Stimulated activated CD4-positive, alpha-beta T cell treated with anti-CD3 and anti-CD28 coated beads, TNF-alpha, amount 100 ng/mL, for 48 hours (primary cell): ENCODE measurements around the gene GRIK5.
"Not testable (repeated sequence)": the region's sequence is repeated elsewhere in the genome, so short reads cannot be mapped to it uniquely, and the experiment has no call there.

Experiments
- DNase-seq, 3 donors: peaks; one replicate each; pipeline ENCODE4 v3.0.0-alpha.2; 2020; ENCODE audit warnings: low read depth in 3 of 3

Gene GRIK5

DNA sequence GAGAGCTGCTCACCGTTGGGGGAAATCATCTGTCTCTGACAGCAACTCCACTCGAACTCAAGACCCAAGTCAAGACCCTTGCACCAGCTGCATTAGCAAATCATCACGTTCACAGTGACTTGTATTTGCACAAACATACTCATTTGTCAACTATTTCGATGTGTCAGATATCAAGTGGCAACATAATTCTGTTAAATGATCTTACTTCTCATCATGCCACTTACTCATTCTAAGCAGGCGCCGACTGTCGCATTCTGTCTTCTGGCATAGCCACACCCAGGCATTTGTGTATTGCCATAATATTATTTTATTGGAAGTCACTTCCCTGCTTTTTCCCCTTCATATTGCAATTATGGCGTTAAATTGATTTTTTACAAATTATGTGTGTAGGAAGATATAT lies 53.0 kb downstream of the GRIK5 start:
- DNase-seq = no peak

- not testable (repeated sequence) for DNase-seq
These were observed 57.3 kb downstream of the GRIK5 start for GRCh38 chr19:42012747-42013146.

DNA sequence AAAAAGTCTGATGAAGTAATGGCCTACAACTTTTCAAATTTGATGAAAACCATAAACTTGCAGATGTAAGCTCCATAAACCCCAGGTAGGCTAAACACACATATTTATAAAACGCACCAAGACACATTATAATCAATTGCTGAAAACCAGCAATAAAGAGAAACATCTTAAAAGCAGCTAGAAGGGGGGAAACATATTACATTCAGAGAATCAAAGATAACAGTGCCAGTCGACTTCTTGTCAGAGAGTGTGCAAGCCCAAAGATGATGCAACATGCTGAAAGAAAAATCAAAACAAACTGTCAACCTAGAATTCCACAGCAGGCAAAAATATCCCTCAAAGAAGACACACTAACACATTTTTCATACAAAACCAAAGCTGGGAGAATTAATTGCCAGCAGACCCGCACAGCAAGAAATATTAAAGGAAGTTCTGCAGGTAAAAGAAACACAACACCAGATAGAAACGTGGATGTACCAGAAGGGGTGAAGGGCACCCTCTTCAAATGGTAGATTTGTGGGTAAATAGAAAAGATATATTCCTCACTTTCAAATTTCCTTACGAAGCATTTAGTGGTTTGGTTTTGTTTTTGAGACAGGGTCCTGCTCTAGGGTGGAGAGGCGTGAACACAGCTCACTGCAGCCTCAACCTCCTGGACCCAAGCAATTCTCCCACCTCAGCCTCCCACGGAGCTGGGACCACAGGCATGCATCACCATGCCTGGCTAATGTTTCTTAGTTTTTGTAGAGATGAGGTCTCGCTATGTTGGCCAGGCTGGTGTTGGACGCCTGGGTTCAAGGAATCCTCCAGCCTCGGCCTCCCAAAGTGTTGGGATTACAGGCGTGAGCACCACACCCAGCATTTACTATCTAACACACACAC lies 59.5 kb downstream of the GRIK5 start:
- no peak for DNase-seq

DNA sequence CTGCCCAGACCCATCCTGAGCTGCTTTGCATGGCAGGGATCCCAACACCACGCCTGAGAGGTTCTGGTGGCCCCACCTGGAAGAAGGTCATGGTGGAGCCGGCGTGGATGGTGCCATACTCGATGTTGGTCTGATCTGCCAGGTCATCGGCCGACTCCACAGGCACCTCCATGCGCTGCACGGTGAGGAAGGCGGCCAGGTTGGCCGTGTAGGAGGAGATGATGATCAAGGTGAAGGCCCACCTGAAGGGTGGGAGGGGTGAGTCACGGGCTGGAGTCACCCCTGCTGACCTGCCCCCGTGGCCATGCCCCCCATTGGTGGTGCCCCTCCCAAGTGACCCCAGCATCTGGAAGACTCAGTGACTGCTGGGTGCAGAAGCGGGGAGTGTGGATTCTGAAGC lies 63.4 kb downstream of the GRIK5 start:
- no peak for DNase-seq

DNA sequence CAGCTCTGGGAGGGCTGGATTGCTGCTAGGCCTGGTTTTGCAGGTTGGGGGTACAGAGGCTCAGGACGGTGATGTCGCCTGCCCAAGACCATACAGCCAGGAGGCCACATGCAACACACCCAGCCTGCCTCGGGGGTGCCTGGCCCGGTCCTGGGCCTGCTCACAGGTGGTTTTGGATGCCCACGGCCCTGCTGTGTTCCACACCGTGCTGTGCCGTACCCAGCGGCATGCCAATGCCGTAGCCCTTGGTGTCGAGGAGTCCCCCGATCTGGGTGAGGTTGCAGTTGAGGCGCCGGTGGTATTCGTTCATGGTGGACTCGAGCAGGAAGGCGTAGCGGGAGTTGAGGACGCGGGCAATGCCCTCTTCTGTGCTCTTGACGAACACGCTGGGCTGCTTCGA lies 64.5 kb downstream of the GRIK5 start:
- no peak for DNase-seq

DNA sequence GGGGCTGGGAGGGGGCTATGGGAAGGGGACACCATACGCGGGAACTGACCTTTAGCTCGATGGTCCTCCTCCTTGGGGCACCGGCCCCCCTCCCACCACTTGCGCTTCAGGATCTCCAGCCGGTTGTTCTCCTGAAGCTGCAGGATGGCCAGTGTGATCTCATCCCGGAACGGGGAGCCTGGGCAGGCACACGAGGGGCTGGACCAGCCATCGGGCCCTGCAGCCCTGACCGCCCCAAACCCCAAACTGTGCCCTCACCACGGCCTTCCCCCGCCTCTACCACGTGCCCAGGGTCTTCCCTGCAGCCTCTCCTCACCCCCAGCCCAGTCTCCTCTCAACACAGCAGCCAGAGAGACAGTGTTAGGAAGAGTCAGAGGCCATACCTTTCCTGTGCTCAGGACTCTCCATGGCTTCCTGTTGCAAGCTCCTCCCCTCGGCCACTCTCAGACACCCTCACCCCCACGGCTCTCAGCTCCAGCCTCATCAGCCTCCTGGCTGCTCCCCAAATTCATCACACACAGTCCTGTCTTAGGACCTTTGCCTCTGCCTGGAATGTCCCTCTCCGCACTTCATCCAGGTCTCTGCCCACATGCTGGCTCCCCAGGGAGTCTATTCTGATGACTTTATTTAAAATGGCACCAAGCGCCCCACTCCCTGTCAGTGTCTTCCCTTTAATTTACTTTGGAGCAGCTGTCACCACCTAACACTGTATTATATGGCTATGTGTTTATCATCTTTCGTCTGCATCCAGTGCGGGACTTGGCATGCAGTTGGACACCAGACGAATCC lies 66.3 kb downstream of the GRIK5 start:
- no peak for DNase-seq

GRCh38 chr19:41999878-42000208 lies 70.2 kb downstream of the GRIK5 start:
- no peak for DNase-seq

DNA sequence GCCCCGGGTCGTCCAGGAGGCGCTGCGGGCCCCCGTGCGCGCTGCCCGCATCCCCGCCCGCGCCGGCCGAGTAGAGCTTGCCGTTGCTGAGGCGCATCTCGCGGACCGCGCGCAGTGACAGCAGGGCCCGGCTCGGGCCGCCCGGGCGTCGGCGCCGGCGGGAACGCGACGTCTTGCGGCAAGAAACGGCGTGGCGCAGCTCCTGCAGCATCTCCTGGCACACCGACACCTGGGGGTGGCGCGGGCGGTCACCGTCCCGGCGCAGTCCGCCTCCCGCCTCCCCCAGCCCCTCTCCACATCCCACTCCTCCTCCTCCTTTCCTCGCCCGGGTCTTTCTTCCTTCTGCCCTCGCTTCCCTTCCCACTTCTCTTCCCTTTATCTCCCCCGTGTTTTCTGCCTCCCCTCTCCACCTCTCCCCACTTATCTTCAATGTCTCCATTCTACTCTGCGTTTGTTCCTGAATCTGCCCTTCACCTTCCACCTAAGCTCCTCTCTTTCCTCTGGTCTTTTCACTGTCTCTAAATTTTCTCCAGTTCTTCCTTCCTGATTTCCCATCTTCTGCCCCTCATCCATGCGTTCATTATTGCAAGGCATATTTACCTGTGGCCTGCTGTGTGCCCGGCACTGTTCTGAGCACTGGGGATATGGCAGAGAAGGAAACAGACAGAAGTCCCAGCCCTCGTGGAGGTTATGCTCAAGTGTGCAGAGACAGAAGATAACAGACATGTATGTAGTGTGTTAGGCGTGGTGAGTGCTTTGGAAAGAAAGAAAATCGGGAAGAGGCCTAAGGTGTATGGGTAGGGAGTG lies 70.7 kb downstream of the GRIK5 start:
- DNase-seq = no peak

DNA sequence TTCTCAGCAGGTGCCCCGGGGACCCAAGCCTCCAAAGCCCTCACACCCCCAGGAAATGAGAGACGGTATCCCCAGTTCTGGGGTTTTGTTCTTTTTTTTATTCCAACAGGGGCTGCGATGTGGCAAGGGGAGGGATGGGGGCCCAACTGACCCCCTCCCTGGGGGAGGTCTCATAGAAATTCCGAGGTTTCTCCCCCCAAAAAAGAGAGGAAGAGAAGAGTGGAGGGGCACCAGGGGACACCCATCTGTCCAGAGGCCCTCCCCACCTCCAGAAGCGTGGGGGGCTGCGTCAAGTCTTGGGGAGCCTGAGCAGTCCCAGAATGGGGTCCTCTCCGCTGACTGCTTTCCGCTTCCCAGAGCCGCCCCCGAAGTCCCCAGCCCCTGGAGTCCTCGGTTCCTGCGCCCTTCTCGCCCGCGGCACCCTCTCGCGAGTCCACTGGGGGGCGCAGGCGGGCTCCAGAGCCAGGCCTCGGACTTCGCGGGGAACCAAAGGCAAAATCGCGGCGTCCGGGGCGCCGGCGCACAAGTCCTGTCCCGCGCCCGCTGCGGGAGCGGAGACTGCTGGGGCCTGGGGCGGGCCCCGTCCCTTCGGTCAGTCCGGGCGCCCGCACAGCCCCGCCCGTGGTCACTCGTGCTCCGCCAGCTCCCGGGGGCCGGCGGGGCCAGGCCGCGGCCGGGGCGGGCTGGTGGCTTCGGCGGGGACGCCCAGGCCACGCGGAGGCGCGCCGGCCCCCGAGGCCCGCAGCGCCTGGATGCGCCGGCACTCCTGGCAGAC lies 71.6 kb downstream of the GRIK5 start:
- peak in 1 of 3 donors; percentile 58 for DNase-seq

DNA sequence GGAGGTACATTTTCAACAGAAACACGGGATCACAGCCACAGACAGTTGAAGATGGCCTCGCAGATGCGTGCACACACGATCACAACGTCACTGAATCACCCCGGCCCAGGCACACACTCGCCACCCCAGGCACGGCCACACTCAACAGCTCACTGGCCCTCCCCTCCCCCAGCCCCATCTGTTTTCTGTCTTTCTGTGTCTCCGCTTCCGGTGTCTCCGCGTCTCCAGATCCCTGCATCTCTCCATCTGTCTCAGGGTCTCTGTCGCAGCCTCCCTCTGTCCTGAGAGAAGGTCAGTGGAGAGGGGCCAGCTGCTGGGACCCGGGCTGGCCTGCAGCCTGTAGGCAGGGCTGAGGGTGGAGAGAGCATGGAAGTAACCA lies 72.2 kb downstream of the GRIK5 start:
- no peak for DNase-seq

GRCh38 chr19:41997121-41997850 lies 72.7 kb downstream of the GRIK5 start:
- DNase-seq = peak in 2 of 3 donors; percentile 8 to 45

GRCh38 chr19:41995959-41996797 lies 73.8 kb downstream of the GRIK5 start:
- no peak for DNase-seq

- no peak for DNase-seq
These were observed 74.7 kb downstream of the GRIK5 start for GRCh38 chr19:41994994-41995958.

GRCh38 chr19:41994521-41994971 lies 75.5 kb downstream of the GRIK5 start:
- DNase-seq = no peak

DNA sequence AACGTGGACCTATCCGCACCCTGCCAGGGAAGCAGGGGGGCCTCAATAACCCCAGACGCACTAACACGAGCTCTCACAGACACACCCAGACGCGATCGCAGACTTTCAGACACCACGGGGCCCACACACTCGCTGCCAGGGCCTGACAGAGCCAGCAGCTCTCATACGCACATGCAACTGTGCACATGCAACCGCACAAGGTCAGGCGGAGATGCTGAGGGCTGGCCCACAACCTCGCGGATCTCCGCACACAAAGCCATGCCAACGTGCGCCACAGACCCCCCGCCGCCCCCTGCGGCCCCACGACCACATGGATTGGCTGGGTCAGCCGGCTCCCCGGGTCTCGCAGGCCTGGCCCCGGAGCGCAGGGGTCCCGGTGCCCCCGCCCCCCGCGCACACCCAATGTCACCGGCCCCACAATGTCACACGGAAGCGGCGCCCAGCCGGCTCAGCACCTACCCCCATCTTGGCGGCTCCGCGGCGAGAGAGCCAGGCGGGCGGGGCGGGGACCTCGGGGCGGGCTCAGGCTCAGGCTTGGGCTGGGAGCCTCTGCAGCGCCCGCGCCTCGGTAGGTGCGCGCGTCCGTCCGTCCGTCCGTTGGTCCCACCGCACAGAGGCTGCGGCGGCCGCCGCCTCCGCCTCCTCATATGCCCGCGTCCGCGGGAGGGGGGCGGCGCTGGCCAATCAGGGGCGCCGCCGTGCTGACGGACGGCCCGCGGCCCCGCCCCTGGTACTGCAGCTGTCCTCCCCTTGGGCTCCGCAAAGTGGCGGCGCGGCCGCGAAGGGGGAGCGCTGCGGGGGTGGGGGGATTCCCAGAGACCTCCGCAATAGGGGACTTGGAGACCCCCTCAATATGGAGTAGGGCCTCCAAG lies 76.2 kb downstream of the GRIK5 start, which contains the start of gene ATP1A3:
Gene ATP1A3, minus strand, starts transcription at position 619 of the 872 bp plus-strand sequence. Its CDS starts 154 bp downstream, at position 465.
- peak in 2 of 3 donors; percentile 14 to 54 for DNase-seq

GRCh38 chr19:41991925-41992569 lies 78.0 kb downstream of the GRIK5 start:
- not testable (repeated sequence) for DNase-seq

DNA sequence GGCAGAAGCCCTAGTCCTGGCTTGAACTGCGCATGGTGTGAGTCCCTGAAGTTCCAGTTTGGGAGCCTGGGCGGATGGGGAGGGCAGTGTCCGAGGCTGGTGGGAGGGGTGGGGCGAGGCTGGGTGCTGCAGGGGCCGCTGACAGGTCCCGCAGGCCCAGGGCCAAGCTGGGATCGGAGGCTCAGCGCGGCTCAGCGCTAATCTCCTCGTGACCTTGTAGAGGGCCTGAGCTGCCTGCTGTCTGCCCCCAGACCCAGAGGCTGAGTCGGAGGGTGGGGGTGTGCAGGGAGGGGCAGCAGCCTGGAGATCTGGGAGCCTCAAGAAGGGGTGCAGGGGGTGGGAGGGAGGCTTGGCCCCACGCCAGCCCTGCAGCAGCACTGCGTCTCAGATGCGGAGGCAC lies 79.0 kb downstream of the GRIK5 start:
- no peak for DNase-seq
